GM12892 (cell line): ENCODE measurements around the gene RAC3.

Source experiments
- POLR2A ChIP-seq: IDR thresholded peaks from 2 replicates; pipeline ENCODE4 v1.6.1; 2011; ENCODE audit warnings: low read depth, low read length, control low read depth
- POLR2AphosphoS5 ChIP-seq: IDR thresholded peaks from 2 replicates; pipeline ENCODE4 v1.6.1; 2011; ENCODE audit warnings: low read depth, low read length, control low read depth
- TAF1 ChIP-seq: IDR thresholded peaks from 2 replicates; pipeline ENCODE4 v1.6.1; 2011; ENCODE audit warnings: low read depth, mild to moderate bottlenecking, control low read depth, low read length, borderline replicate concordance

- TF ChIP-seq TAF1 = no peak
- no peak for TF ChIP-seq POLR2A
- TF ChIP-seq POLR2AphosphoS5 = no peak
Measured at GRCh38 chr17:82030470-82031302, 792 bp upstream of the RAC3 start.
